ENCODE results near the gene IQSEC1.
A peak's percentile ranks its signal among the peaks of the same experiment; 100 is the strongest.

The IQSEC1 gene

DNA sequence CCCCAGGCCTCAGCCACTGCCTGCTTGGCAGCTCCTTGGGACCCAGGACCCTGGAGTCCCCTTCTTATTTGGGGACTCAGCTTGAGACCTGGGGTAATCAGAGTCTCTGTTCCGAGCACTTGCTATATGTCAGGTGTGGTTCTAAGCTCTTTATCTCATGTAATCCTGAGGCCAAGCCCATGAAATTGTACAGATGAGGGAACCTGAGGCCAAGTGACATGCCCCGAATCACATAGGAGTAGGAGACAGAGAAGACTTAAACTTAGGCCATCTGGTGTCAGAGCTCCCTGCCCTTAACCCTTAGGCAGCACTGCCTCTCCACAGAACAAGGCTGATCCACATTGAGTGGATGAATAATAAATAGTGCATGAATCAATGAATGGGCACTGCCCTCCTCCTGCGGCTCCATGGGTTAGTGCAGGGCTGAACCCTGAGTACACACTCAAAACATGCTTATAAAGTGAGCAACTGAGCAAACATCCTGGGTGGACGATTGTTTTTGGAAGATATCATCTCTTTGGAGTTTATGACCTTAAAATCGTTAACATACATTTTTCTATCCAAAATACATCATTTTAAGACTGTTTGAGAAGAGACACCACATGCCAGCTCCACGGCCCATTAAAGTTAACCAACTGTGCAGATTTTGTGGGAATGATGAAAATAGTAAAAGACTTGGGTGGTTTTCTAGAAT, 33.2 kb upstream of the IQSEC1 start:
- no peak for DNase-seq

DNA sequence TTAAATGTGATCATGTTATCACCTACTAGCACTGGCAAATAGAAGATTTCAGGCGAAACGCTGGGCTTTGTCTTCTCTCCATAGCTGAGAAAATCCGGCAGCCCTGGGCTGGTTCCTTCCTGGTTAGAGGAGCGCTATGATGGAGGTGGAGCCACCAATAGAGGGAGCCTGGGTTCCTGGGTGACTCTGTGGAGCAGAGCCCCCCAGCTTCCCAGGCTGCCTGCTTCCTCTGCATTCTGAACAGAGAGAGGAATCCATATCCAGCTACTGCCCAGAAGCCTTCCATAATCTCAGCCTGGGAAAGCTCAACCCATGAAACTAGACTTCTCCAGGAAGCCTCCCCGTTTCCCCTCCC, 32.6 kb upstream of the IQSEC1 start:
- no peak for DNase-seq

DNA sequence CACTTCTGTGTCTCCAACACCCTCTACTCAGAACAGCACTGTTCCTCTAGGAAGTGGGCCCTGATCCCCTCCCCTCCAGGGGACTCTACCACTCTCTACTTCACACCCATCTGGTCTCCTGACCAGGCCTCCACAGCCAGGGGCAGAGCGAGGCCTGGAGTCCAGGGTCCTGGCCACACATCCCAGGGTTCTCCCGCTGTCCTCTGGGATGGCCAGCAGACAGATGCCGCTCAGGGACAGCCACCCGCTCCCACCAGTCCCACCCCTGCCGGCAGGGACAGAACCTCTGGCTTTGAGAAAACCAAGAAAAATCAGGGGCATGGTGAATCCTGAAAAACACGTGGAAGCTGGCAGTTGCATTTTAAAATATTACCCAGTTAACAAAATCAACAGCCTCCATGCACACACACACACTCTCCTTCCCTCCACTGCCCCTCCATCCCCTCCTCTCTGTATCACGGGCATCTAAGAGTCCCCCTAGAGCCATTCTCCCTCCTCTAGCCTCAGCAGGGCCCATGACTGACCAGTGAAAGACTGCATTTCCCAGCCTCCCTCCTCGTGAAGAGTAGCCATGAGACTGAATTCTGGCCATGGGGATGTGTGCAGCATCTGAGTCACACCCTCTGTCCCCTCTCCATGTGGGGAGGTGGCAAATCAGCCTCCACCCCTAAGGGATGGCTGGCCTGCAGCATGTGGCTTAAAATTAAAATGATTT, 32.1 kb upstream of the IQSEC1 start:
- no peak for DNase-seq

DNA sequence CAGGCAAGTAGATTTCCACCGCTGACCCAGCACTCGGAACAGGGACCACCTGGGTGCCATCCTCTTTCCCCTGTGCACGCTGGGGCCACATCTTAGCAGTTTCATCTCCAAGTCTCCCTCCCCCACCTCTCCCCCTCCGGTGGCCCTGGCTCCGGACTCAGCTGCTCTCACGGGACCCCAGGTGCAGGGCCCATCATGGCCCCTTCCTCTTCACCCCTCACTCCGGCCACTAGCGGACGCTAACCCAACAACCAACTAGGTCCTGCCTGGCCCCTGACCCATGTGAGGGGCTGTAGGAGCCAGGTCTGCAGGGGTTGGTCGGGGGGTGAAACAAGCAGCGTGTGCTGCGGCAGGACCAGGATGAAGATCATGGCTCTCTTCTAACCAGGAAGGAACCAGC, 31.3 kb upstream of the IQSEC1 start:
- DNase-seq, result no peak

DNA sequence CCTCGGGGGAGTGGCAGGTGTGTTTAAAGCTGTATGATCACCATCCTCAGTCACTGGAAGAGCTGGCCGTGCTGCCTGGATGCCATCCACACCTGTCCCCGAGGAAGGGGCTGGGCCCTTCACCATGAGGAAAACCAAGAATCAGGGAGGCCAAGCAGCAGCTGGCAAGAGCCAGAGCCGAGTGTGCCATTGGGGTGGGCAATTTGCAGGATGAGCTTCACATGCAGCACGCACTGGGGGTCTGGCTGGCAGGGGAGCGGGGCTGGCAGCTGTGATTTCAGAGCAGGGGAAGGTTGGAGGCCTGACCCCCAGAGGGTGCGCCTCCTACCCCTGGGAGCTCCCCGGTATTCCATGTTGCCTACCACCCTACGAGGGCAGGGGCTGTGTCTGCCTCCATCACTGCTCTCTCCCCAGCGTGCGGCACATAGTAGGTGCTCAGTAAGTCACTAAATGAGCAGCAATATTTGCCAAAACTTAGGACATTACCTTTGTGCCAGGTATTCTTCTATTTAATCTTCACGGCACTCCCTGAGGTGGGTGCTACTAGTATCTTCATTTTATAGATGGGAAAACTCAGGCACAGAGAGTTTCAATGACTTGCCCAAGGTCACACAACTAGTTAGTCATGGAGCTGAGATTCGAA, 30.3 kb upstream of the IQSEC1 start:
- no peak for DNase-seq

DNA sequence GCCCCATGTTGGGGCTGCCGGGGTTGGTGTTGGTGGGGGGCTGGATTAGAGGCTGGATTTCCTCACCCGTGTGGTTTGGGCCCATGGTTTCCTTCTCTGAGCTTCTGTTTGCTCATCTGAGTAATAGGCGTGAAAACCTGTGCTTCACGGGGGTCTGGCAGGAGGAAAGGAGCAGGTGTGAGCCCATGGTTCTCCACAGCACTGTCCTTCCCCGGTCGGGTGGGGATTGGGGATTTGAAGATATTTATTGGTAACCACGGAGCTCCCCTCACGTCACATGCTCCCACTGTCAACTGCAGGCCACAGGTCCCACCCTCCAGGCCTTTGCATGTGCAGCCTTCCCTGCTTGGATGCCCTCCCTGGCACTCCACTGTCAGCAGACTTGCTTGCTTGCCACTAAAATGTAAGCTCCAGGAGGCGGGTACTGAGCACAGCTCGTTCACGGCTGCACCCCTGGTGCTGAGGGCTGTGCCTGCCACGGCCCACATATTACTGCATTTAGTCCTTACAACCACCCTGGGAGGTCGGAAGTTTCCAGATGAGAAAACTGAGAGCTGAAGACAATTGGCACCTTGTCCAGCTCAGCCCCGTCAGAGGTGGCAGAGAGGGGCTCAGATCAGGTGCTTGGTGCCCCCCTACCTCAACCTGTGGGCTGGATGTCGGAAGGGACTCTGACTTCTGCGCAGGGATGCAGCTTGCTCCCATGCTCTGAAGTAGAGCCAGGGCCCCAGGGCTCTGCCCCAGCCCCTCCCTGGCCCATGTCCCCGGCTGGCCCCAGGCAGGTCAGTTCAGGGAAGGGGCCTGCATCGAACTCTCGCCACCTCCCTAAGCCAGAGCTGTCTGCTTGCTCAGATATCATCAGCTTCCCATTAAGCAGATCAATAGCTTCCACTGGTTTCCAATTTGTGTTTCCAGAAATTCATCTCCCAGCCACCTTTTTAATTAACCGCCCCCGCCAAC, 29.4 kb upstream of the IQSEC1 start:
- DNase-seq, result no peak

DNA sequence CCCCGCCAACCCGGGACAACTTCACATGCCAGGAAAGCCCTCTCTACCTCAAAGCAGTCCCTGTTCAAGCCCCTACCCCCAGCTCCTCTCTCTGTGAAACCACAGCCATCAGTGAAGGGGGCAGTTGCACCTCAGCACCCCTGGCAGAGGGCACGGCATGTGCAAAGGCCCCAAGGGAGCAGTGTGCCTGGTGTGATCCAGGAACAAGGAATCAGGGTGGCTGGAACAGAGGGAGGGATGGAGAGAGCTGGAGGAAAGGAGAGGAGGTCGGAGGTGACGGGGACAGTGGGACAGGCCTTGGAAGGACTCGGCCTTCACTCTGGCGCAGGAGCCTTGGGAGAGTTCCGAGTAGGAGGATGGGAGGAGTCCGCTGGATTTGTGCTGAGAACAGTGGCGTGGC, 26.5 kb upstream of the IQSEC1 start:
- no peak for DNase-seq

DNA sequence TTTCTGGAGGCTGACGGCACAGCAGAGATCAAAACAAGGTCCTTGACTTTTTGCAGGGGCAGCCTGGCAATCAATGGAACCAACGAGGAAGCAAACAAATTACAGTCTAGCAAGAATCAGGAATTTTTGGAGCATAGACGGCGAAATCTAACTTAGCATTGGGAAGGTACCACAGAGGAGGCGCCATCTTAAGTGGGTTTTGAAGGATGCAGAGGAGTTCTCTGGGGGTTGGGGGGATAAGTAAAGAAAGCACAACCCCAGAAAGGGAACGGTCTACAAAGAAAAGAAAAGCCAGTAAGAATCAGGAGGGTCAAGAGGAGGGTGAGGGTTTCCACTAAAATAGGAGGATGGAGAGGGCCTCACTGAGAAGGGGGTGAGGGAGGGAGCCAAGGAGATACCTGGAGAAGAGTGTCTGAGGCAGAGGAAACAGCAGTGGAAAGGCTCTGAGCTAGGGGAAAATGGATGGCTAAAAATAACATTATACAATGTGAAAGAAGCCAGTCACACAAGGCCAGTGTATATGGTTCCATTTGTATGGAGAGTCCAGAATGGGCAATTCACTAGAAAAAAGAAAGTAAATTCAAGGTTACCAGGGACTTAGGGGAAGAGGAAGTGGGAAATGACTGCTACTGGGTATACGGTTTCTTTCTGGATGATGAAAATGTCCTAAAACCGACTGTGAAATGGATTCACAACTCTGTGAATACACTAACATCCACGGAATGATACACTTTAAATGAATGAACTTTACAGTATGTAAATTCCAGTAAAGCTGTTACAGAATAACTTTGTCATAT, 25.2 kb upstream of the IQSEC1 start:
- DNase-seq, result no peak

DNA sequence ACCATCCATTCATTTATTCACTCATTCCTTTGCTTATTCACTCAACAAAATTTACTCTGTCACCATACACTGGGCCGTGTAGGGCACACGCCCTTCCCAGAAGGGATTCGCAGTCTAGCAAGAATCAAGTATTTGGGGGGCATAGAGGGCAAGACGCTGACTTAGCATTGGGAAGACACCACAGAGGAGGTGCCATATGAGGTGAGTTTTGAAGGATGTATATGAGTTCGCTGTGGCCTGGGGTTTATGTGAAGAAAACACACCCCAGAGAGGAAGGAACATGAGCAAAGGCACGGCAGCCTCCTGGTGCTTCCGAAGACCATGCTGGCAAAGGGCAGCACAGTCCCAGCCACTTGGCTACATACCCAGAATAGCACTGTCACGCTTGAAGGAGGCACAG, 23.1 kb upstream of the IQSEC1 start:
- no peak for DNase-seq

DNA sequence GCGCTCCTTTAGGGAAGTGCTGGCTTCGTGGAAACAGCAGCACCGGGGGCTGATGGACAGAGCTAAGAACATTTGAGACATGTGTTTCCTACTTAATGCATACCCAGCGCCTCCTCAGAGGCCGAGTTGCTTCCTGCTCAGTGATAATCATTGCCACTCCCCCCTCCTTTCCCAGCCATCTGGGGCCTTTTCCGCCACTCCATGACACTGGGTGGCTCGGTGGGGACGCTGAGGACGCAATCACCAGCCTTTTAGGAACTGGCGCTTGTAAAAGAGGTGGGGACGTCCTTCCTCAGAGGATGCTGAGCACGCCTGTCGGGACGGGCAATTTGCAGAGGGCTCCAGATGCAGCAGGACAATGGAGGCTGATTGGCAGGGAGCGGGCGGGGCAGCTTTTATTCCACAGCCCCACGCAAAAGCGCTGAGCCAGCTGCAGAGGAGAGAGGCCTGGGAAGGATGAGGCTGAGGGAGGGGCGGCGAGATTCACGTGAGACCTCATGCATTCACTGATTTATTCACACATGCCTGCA, 22.2 kb upstream of the IQSEC1 start:
- DNase-seq, result no peak

DNA sequence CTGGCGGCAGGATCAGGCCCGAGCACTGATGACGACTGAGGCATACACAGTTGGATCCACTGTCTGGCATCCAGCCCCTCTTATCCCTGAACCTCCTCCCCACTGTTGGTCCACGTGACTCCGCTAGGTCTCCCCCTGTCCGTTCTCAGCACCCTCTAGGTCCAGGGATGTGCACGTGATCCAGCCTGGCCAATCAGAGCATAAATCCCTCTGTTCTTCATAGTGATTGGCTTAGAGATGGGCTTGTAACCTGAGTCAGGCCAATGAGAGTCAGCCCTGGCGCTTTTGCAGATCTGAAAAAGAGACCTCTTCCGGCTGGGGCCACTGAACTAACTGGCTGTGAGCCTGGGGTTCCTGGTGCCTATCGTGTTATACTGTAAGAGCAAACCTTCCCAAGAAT, 20.5 kb upstream of the IQSEC1 start:
- no peak for DNase-seq

DNA sequence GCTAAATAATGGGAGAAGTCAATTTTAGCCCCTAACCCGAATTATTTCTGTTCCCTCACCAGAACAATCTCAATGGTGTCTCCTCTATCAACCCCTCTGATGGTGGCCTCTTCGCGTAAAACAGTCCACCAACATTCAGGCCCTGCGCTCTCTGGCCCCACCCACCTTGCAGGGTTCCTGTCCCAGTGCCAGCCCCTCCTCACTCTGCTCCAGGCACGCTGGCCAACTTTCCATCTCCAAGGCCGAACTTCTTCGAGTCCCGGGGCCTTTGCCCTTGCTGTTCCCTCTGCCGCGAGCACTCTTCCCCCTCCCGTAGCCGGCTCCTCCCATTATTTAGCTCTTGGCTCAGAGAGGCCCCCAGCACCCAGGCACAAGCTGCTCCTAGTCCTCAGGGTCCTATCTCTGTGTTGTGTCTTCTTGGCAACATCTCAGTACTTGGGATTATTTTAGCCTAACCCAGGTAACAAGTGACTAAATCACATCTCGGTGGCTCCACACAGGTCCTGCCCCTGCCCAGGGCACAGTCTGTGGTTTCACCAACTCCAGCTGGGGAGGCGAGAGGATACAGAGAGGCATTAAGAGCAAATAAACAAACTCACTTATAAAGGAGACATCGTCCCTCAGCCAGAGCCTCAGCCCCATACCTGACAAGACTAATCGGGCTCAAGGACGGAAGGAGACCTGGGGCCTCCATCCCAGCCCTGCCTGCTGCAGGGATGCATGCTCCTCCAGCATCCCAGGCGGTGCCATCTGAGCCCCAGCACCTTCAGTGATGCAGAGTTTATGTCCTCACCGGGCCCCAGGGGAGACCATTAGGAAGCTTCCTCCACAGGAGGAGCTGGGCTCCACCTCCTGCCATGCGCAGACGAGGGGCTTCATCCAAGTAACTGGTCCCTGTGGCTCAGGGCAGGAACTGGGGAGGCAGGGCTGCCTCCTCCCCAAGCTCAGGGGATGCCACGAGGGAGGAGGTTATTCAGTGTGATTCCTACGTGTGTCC, 19.7 kb upstream of the IQSEC1 start:
- no peak for DNase-seq

DNA sequence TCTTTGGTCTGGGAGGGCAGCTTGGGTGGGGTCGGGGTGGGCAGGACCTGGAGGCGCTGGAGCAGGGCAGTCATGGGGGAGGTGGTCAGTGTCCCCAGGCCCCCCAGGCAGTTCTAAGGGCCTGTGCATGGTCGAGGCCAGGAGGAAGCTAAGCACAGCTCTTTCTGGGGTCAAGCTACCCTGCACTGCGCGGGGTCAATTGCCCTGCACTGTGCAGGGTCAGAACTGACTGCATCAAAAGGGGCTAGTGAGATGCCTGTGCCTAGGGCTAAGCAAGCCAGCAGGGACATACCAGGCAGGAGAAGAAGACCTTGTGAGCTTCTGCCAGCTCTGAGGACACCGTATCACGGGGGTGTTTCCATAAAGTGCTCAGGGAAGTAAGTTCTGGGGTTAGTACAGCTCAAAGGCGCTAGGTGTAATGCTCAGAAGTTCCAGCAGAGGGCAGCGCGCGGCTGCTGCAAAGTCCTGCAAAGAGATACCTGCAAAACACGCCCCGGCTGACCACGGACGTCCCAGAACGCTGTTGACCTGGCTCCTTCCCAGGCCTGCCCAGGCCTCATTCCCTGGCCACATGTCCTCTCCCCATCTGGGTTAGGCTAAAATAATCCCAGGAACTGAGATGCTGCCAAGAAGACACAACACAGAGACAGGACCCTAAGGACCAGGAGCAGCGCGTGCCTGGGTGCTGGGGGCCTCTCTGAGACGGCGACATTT, 18.8 kb upstream of the IQSEC1 start:
- DNase-seq, result peak; percentile 70

DNA sequence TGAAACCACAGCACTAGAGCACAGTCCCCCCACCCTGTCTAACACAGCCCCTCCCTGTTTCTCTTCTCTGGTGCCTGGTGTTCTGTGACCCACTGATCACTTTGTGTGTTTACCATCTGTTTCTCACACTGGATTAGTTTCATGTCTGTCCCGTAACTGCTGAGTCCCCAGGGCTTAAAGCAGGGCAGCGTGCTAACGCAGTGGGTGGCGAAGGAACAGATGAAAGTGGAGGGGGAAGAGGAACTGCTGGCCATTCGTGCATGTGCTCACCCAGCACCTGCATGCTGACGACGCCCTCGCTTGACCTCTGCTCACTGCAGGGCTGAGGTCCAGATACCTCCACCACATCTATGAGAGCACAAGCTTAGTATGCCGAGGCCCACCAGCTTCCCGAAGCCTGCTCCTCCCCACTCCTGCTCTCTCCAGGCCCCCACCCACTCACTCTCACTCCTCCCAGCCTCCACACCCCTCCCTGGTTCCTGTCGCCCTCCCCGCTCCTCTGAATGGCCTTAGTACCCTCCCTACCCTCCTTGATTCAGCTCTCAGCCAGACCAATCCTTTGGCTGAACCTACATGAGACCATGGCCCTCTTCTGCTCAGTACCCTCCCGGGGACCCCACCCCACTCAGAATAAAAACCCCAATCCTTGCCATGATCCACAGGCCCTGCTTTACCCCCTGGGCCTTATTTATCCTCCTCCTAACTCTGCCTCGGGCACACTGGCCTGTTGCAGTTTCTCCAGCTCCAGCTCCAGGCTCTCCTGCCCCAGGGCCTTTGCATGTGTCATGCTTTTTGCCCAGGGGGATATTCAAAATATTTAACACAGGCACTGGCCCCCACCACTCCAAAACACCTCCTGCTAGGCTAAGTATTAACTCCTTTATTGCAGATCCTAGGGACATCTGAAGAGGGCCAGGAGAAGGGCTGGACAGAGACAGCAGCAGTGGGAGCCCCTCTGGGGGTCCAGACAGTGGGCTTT, 15.1 kb upstream of the IQSEC1 start:
- no peak for DNase-seq

DNA sequence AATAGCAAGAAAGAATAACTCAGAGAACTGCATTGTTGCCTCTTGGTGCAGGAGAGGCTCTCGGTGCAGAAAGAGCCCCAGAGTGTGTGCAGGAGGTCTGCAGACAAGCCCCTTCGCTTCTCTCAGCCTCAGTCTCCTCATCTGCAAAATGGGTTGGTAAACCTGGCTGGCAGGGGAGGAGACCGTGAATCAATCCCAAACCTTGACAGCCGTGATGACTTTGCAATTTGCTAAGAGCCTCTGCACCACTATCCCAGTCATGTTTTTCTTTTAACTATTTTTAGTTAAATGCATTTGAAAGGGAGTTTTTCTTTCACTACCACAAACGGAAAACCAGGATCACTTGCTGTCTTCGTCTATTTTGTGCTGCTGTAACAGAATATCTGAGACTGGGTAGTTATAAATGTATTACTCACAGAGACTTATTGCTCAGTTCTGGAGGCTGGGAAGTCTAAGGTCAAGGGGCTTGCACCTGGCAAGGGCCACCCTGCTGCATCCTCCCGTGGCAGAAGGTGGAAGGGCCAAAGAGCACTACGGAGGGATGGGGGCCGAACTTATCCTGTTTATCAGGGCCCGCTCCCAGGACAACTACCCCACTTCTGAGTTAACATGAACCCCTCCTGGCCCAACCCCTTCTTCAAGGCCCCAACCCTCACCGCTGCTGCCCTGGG, 14.2 kb upstream of the IQSEC1 start:
- no peak for DNase-seq

DNA sequence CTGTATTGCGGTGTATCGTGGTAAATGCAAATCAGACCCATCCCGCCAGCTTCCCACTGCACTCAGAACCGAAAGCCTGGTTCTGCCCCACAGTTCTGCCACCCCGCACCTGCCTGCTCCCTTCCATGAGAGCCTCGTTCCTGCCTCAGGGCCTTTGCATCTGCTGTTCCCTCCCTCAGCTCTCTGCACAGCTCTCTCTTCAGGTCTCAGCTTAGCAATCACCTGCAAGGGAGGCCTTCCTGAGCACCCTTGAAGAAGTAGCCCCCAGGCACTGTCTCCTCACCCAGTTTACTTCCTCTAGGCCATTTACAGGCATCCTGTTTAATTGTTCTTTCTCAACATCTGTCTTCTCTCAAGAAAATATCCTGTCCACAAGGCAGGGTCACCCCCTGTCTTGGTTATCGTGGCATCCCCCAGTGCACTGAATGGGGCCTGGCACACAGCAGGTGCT, 13.3 kb upstream of the IQSEC1 start:
- DNase-seq, result no peak

DNA sequence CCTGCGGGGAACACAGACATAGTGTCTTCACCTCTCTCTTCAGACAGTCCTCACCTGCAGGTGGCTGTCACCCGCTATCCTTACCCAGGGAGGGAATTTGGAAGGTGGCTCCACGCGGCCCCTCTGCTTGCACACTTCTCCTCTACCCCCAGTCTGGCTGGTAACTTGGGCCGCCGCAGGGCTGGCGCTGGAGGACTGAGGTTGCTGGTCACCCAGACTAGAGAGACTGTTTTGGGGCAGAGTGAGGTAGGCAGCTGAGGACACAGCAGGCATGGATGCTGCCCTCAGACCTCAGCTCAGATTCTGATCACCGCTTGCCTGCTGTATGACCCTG, 12.6 kb upstream of the IQSEC1 start:
- no peak for DNase-seq
